Measurements from ENCODE around the gene KLHDC8B. TPM values are rescaled to one million over a fixed set of nuclear protein-coding genes. Genes with fewer than 3 reads are reported as not detected.

The KLHDC8B gene
- total and polyA plus RNA-seq, 4 donors = 19.4 to 32.5 (median 30.8) TPM

- Histone ChIP-seq H3K4me1 (ENCODE audit: control insufficient read depth in 5 of 5, insufficient read depth in 5 of 5, low read length in 5 of 5) (peaks cover 5 to 15% (median 13%) of the 10 kb centered on the region in 5 donors), H3K27me3 (ENCODE audit: control insufficient read depth in 3 of 3, insufficient read depth in 3 of 3, low read length in 2 of 3) (no peaks in the 10 kb centered on the region), H3K9me3 (ENCODE audit: control insufficient read depth in 4 of 4, insufficient read depth in 3 of 4, low read length in 3 of 4) (no peaks in the 10 kb centered on the region), H3K36me3 (ENCODE audit: control insufficient read depth in 4 of 4, insufficient read depth in 4 of 4, low read length in 4 of 4) (peaks cover 6 to 24% (median 11%) of the 10 kb centered on the region in 4 donors), H3K27ac (ENCODE audit: low read depth in 1 of 2, low read length in 1 of 2) (no peak overlapping the region), H3K9ac (ENCODE audit: insufficient read depth in 1 of 2, low read length in 2 of 2) (no peak overlapping the region), H3K4me3 (no peak overlapping the region)
- ATAC-seq (ENCODE audit: insufficient read depth, low FRiP score) (no peak), DNase-seq (no peak)
- 53 to 71% methylated on average over 3 of the region's 3 CpGs for WGBS, 2 donors
- TF ChIP-seq CTCF (IDR thresholded peaks at IDR 0.05; ENCODE audit: control extremely low read depth, extremely low read depth) = no peak
These were observed 9.4 kb upstream of the KLHDC8B start for GRCh38 chr3:49161808-49162530.

- Histone ChIP-seq H3K36me3 (ENCODE audit: control insufficient read depth in 4 of 4, insufficient read depth in 4 of 4, low read length in 4 of 4) (peaks cover 6 to 24% (median 11%) of the 10 kb centered on the region in 4 donors), H3K4me1 (ENCODE audit: control insufficient read depth in 5 of 5, insufficient read depth in 5 of 5, low read length in 5 of 5) (peaks cover 5 to 15% (median 13%) of the 10 kb centered on the region in 5 donors), H3K27me3 (ENCODE audit: control insufficient read depth in 3 of 3, insufficient read depth in 3 of 3, low read length in 2 of 3) (no peaks in the 10 kb centered on the region), H3K9ac (ENCODE audit: insufficient read depth in 1 of 2, low read length in 2 of 2) (no peak overlapping the region), H3K9me3 (ENCODE audit: control insufficient read depth in 4 of 4, insufficient read depth in 3 of 4, low read length in 3 of 4) (no peaks in the 10 kb centered on the region), H3K27ac (ENCODE audit: low read depth in 1 of 2, low read length in 1 of 2) (no peak overlapping the region), H3K4me3 (no peak overlapping the region)
- WGBS, 2 donors = 95 to 97% methylated on average over 21 of the region's 21 CpGs
- TF ChIP-seq CTCF (IDR thresholded peaks at IDR 0.05; ENCODE audit: control extremely low read depth, extremely low read depth) = no peak
- no peak for DNase-seq
- ATAC-seq (ENCODE audit: insufficient read depth, low FRiP score) = no peak
These were observed 8.5 kb upstream of the KLHDC8B start for GRCh38 chr3:49162751-49163419.

GRCh38 chr3:49163609-49164008 is 7.8 kb upstream of the KLHDC8B start:
- Histone ChIP-seq H3K9me3 (ENCODE audit: control insufficient read depth in 4 of 4, insufficient read depth in 3 of 4, low read length in 3 of 4) (no peaks in the 10 kb centered on the region), H3K27me3 (ENCODE audit: control insufficient read depth in 3 of 3, insufficient read depth in 3 of 3, low read length in 2 of 3) (no peaks in the 10 kb centered on the region), H3K4me1 (ENCODE audit: control insufficient read depth in 5 of 5, insufficient read depth in 5 of 5, low read length in 5 of 5) (peaks cover 5 to 15% (median 13%) of the 10 kb centered on the region in 5 donors), H3K27ac (ENCODE audit: low read depth in 1 of 2, low read length in 1 of 2) (no peak overlapping the region), H3K36me3 (ENCODE audit: control insufficient read depth in 4 of 4, insufficient read depth in 4 of 4, low read length in 4 of 4) (peaks cover 6 to 24% (median 11%) of the 10 kb centered on the region in 4 donors), H3K9ac (ENCODE audit: insufficient read depth in 1 of 2, low read length in 2 of 2) (no peak overlapping the region), H3K4me3 (no peak overlapping the region)
- TF ChIP-seq CTCF (IDR thresholded peaks at IDR 0.05; ENCODE audit: control extremely low read depth, extremely low read depth) = no peak
- ATAC-seq (ENCODE audit: insufficient read depth, low FRiP score) (no peak), DNase-seq (no peak)
- WGBS, 2 donors = 93 to 96% methylated on average over 8 of the region's 8 CpGs
